ENCODE measurements around the gene GLP1R.

The GLP1R gene

GRCh38 chr6:39091220-39091619 is 42.6 kb downstream of the GLP1R start:
- H3K4me3 ChIP-seq (replicated peaks; ENCODE audit: low read depth, low read length): no peak overlapping the region
- no peaks in the 10 kb centered on the region for H3K36me3 ChIP-seq (ENCODE audit: control insufficient read depth, insufficient read depth, low read length)
- DNase-seq (ENCODE audit: extremely low read depth, insufficient read length): no peak
- TF ChIP-seq CTCF (IDR thresholded peaks at IDR 0.05; ENCODE audit: insufficient read depth, low read length, poor library complexity, severe bottlenecking): no peak
- H3K27me3 ChIP-seq (replicated peaks; ENCODE audit: control insufficient read depth, insufficient read depth, low read length): peaks cover 2% of the 10 kb centered on the region

GRCh38 chr6:39092124-39092523 is 43.5 kb downstream of the GLP1R start:
- Histone ChIP-seq H3K4me3 (replicated peaks; ENCODE audit: low read depth, low read length) (no peak overlapping the region), H3K27me3 (replicated peaks; ENCODE audit: control insufficient read depth, insufficient read depth, low read length) (peaks cover 2% of the 10 kb centered on the region), H3K36me3 (ENCODE audit: control insufficient read depth, insufficient read depth, low read length) (no peaks in the 10 kb centered on the region)
- no peak for DNase-seq (ENCODE audit: extremely low read depth, insufficient read length)
- peak; percentile 27 for TF ChIP-seq CTCF (IDR thresholded peaks at IDR 0.05; ENCODE audit: insufficient read depth, low read length, poor library complexity, severe bottlenecking)

- no peaks in the 10 kb centered on the region; the same call in none of the 2 replicates for H3K27me3 ChIP-seq (replicated peaks; ENCODE audit: control insufficient read depth, insufficient read depth, low read length)
- TF ChIP-seq CTCF (IDR thresholded peaks at IDR 0.05; ENCODE audit: insufficient read depth, low read length, poor library complexity, severe bottlenecking): no peak
- DNase-seq (ENCODE audit: extremely low read depth, insufficient read length): no peak
- H3K36me3 ChIP-seq (ENCODE audit: control insufficient read depth, insufficient read depth, low read length): no peaks in the 10 kb centered on the region
- H3K4me3 ChIP-seq (replicated peaks; ENCODE audit: low read depth, low read length): no peak overlapping the region
Observed at GRCh38 chr6:39093149-39093708, 44.6 kb downstream of the GLP1R start.

- H3K36me3 ChIP-seq (ENCODE audit: control insufficient read depth, insufficient read depth, low read length): no peaks in the 10 kb centered on the region
- DNase-seq (ENCODE audit: extremely low read depth, insufficient read length): no peak
- no peak for TF ChIP-seq CTCF (IDR thresholded peaks at IDR 0.05; ENCODE audit: insufficient read depth, low read length, poor library complexity, severe bottlenecking)
- H3K27me3 ChIP-seq (replicated peaks; ENCODE audit: control insufficient read depth, insufficient read depth, low read length): no peaks in the 10 kb centered on the region; the same call in none of the 2 replicates
- no peak overlapping the region for H3K4me3 ChIP-seq (replicated peaks; ENCODE audit: low read depth, low read length)
Observed at GRCh38 chr6:39095578-39095977, 47.0 kb downstream of the GLP1R start.

- TF ChIP-seq CTCF (IDR thresholded peaks at IDR 0.05; ENCODE audit: insufficient read depth, low read length, poor library complexity, severe bottlenecking): no peak
- no peaks in the 10 kb centered on the region for H3K36me3 ChIP-seq (ENCODE audit: control insufficient read depth, insufficient read depth, low read length)
- DNase-seq (ENCODE audit: extremely low read depth, insufficient read length): no peak
- no peaks in the 10 kb centered on the region; the same call in none of the 2 replicates for H3K27me3 ChIP-seq (replicated peaks; ENCODE audit: control insufficient read depth, insufficient read depth, low read length)
- H3K4me3 ChIP-seq (replicated peaks; ENCODE audit: low read depth, low read length): no peak overlapping the region
Observed at GRCh38 chr6:39100358-39100757, 51.8 kb downstream of the GLP1R start.

All from GM06990 (cell line).